GM21447 (cell line): ENCODE measurements around the gene PPP1R7.
"Not testable (repeated sequence)": the region's sequence is repeated elsewhere in the genome, so short reads cannot be mapped to it uniquely, and the experiment has no call there.

Experiments used
- ATAC-seq: cut with Tn5 transposase; IDR thresholded peaks from one replicate; pipeline ENCODE4 v1.9.1; 2021; ENCODE audit not compliant: unreplicated experiment

Gene PPP1R7

GRCh38 chr2:241190291-241190981 is 40.2 kb downstream of the PPP1R7 start:
- no peak for ATAC-seq

GRCh38 chr2:241191081-241191480 is 40.8 kb downstream of the PPP1R7 start:
- ATAC-seq = no peak

- no peak for ATAC-seq
These were observed 43.0 kb downstream of the PPP1R7 start for GRCh38 chr2:241193271-241193670.

- ATAC-seq = no peak
These were observed 44.5 kb downstream of the PPP1R7 start for GRCh38 chr2:241194811-241195210.

GRCh38 chr2:241195506-241196130 is 45.4 kb downstream of the PPP1R7 start:
- ATAC-seq = no peak

GRCh38 chr2:241197246-241197645 is 47.0 kb downstream of the PPP1R7 start:
- not testable (repeated sequence) for ATAC-seq

- no peak for ATAC-seq
These were observed 47.7 kb downstream of the PPP1R7 start for GRCh38 chr2:241197947-241198346.

GRCh38 chr2:241198381-241199279 is 48.4 kb downstream of the PPP1R7 start:
- no peak for ATAC-seq

- no peak for ATAC-seq
These were observed 49.0 kb downstream of the PPP1R7 start for GRCh38 chr2:241199286-241199685.

GRCh38 chr2:241199897-241200821 is 49.9 kb downstream of the PPP1R7 start:
- no peak for ATAC-seq

GRCh38 chr2:241200822-241201395 is 50.6 kb downstream of the PPP1R7 start:
- no peak for ATAC-seq

GRCh38 chr2:241201445-241202267 is 51.4 kb downstream of the PPP1R7 start:
- no peak for ATAC-seq

- no peak for ATAC-seq
These were observed 52.0 kb downstream of the PPP1R7 start for GRCh38 chr2:241202268-241202585.

- ATAC-seq = no peak
These were observed 52.4 kb downstream of the PPP1R7 start for GRCh38 chr2:241202681-241203080.

- no peak for ATAC-seq
These were observed 53.1 kb downstream of the PPP1R7 start for GRCh38 chr2:241203218-241204009.

- no peak for ATAC-seq
These were observed 53.7 kb downstream of the PPP1R7 start for GRCh38 chr2:241204010-241204384.

GRCh38 chr2:241204490-241204889 is 54.2 kb downstream of the PPP1R7 start:
- no peak for ATAC-seq

- no peak for ATAC-seq
These were observed 54.8 kb downstream of the PPP1R7 start for GRCh38 chr2:241205086-241205485.

- no peak for ATAC-seq
These were observed 56.9 kb downstream of the PPP1R7 start for GRCh38 chr2:241207151-241207550.
